SK-N-MC (cell line): Measurements from ENCODE around the gene HMHB1.

ENCODE experiments used
- EZH2 ChIP-seq: fragments of 200-600 bp; sonication (generic); IDR thresholded peaks from one replicate; pipeline ENCODE4 v1.6.1; 2017; ENCODE audit warnings: antibody characterized with exemption
- FOXP2 ChIP-seq: optimal IDR thresholded peaks from 2 replicates; pipeline ENCODE3; 2011; ENCODE audit warnings: mild to moderate bottlenecking, moderate library complexity; ENCODE audit not compliant: insufficient read depth; ENCODE audit errors: extremely low read length, control extremely low read depth
- POLR2AphosphoS5 ChIP-seq: IDR thresholded peaks from 2 replicates; pipeline ENCODE4 v1.6.1; 2012; ENCODE audit warnings: mild to moderate bottlenecking, low read depth, low read length, borderline replicate concordance

GRCh38 chr5:143770450-143770849, 41.5 kb upstream of the HMHB1 start:
- no peak for TF ChIP-seq EZH2
- TF ChIP-seq POLR2AphosphoS5, result no peak
- TF ChIP-seq FOXP2, result no peak
